Stimulated activated naive B cell treated with anti-CD40 and anti-IgM and Interleukin-4, amounts not matched to agents 10 μg/mL and 1 μg/mL and 100 μg/mL, for 72 hours (primary cell): ENCODE measurements around the gene BPIFA1.
A peak's percentile ranks its signal among the peaks of the same experiment; 100 is the strongest.

Experiments used
- ATAC-seq, 2 donors: fragments of 150-1000 bp; cut with Tn5 transposase; replicated peaks; 2 replicates each; pipeline ENCODE4 v1.10.0; 2021; ENCODE audit warnings: moderate library complexity in 1 of 2
- DNase-seq: peaks from one replicate; pipeline ENCODE4 v3.0.0; 2021
- H3K27ac Mint-ChIP-seq: one replicate; pipeline ENCODE4 v1.8.0; 2022; ENCODE audit warnings: mild to moderate bottlenecking, mixed read lengths
- H3K27me3 Mint-ChIP-seq, 2 donors: one replicate each; pipeline ENCODE4 v1.8.0; 2022; ENCODE audit warnings: mixed read lengths in 2 of 2
- H3K36me3 Mint-ChIP-seq, 2 donors: one replicate each; pipeline ENCODE4 v1.8.0; 2022; ENCODE audit warnings: mixed read lengths in 2 of 2, mild to moderate bottlenecking in 1 of 2
- H3K4me1 Mint-ChIP-seq, 2 donors: one replicate each; pipeline ENCODE4 v1.8.0; 2022; ENCODE audit warnings: mixed read lengths in 2 of 2, mild to moderate bottlenecking in 1 of 2
- H3K4me3 Mint-ChIP-seq, 2 donors: one replicate each; pipeline ENCODE4 v1.8.0; 2022; ENCODE audit warnings: mild to moderate bottlenecking in 2 of 2, mixed read lengths in 2 of 2, moderate library complexity in 1 of 2
- H3K9me3 Mint-ChIP-seq, 2 donors: one replicate each; pipeline ENCODE4 v1.8.0; 2022; ENCODE audit warnings: mixed read lengths in 2 of 2, mild to moderate bottlenecking in 1 of 2

BPIFA1 gene

GRCh38 chr20:33235696-33236095, at the start of gene BPIFA1:
BPIFA1 (plus strand) TSS chr20:33235996; CDS start chr20:33237712, 1,716 bp downstream.
- Mint-ChIP-seq H3K9me3 (no peaks in the 10 kb centered on the region), H3K27ac (no peak within 1 kb of the TSS), H3K4me1 (no peaks in the 10 kb centered on the region), H3K4me3 (no peak within 1 kb of the TSS), H3K27me3 (peaks cover 37 to 47% of the 10 kb centered on the region in 2 donors), H3K36me3 (no peaks in the 10 kb centered on the region)
- ATAC-seq: no peak
- no peak for DNase-seq

- DNase-seq (no peak), ATAC-seq (no peak)
- peaks cover 3 to 6% of the 10 kb centered on the region in 2 donors for H3K36me3 Mint-ChIP-seq
- H3K27me3 Mint-ChIP-seq: peaks cover 13 to 22% of the 10 kb centered on the region in 2 donors
- peaks cover 7 to 8% of the 10 kb centered on the region in 2 donors for H3K9me3 Mint-ChIP-seq
- H3K4me1 Mint-ChIP-seq: peaks cover 0 to 2% of the 10 kb centered on the region in 2 donors
- no peak overlapping the region for H3K4me3 Mint-ChIP-seq
- no peak overlapping the region for H3K27ac Mint-ChIP-seq
Observed at GRCh38 chr20:33187491-33187890, 48.3 kb upstream of the BPIFA1 start.

- H3K27me3 Mint-ChIP-seq: peaks cover 9 to 12% of the 10 kb centered on the region in 2 donors
- H3K9me3 Mint-ChIP-seq: peaks cover under 1 to 2% of the 10 kb centered on the region in 2 donors
- DNase-seq: no peak
- H3K27ac Mint-ChIP-seq: no peak overlapping the region
- no peak for ATAC-seq
- peaks cover under 1 to 2% of the 10 kb centered on the region in 2 donors for H3K36me3 Mint-ChIP-seq
- H3K4me1 Mint-ChIP-seq: peaks cover 0 to under 1% of the 10 kb centered on the region in 2 donors
- no peak overlapping the region for H3K4me3 Mint-ChIP-seq
Observed at GRCh38 chr20:33188421-33188820, 47.4 kb upstream of the BPIFA1 start.

GRCh38 chr20:33191484-33191883, 44.3 kb upstream of the BPIFA1 start:
- Mint-ChIP-seq H3K27ac (no peak overlapping the region), H3K27me3 (peaks cover 11 to 18% of the 10 kb centered on the region in 2 donors), H3K4me3 (no peak overlapping the region), H3K4me1 (no peaks in the 10 kb centered on the region), H3K9me3 (no peaks in the 10 kb centered on the region), H3K36me3 (no peaks in the 10 kb centered on the region)
- DNase-seq: no peak
- no peak for ATAC-seq

GRCh38 chr20:33191955-33192354, 43.8 kb upstream of the BPIFA1 start:
- Mint-ChIP-seq H3K27me3 (peaks cover 11 to 18% of the 10 kb centered on the region in 2 donors), H3K4me3 (no peak overlapping the region), H3K4me1 (no peaks in the 10 kb centered on the region), H3K27ac (no peak overlapping the region), H3K36me3 (no peaks in the 10 kb centered on the region), H3K9me3 (no peaks in the 10 kb centered on the region)
- no peak for ATAC-seq
- DNase-seq: no peak

GRCh38 chr20:33192912-33193501, 42.8 kb upstream of the BPIFA1 start:
- ATAC-seq: no peak
- no peak overlapping the region for H3K4me3 Mint-ChIP-seq
- H3K4me1 Mint-ChIP-seq: no peaks in the 10 kb centered on the region
- H3K36me3 Mint-ChIP-seq: no peaks in the 10 kb centered on the region
- H3K27me3 Mint-ChIP-seq: peaks cover 11 to 18% of the 10 kb centered on the region in 2 donors
- no peaks in the 10 kb centered on the region for H3K9me3 Mint-ChIP-seq
- no peak for DNase-seq
- H3K27ac Mint-ChIP-seq: no peak overlapping the region

GRCh38 chr20:33199026-33199425, 36.8 kb upstream of the BPIFA1 start:
- Mint-ChIP-seq H3K4me3 (no peak overlapping the region), H3K27ac (no peak overlapping the region), H3K36me3 (no peaks in the 10 kb centered on the region), H3K4me1 (no peaks in the 10 kb centered on the region), H3K9me3 (no peaks in the 10 kb centered on the region), H3K27me3 (peaks cover 23 to 24% of the 10 kb centered on the region in 2 donors)
- no peak for ATAC-seq
- DNase-seq: no peak

- Mint-ChIP-seq H3K36me3 (no peaks in the 10 kb centered on the region), H3K9me3 (no peaks in the 10 kb centered on the region), H3K27me3 (peaks cover 25 to 26% of the 10 kb centered on the region in 2 donors)
Observed at GRCh38 chr20:33202451-33202850, 33.3 kb upstream of the BPIFA1 start.

GRCh38 chr20:33203444-33203843, 32.4 kb upstream of the BPIFA1 start:
- H3K36me3 Mint-ChIP-seq: no peaks in the 10 kb centered on the region
- no peaks in the 10 kb centered on the region for H3K4me1 Mint-ChIP-seq
- no peak overlapping the region for H3K27ac Mint-ChIP-seq
- peaks cover 25% of the 10 kb centered on the region in 2 donors for H3K27me3 Mint-ChIP-seq
- ATAC-seq (no peak), DNase-seq (no peak)
- H3K9me3 Mint-ChIP-seq: no peaks in the 10 kb centered on the region
- H3K4me3 Mint-ChIP-seq: no peak overlapping the region

More at GRCh38 chr20:33202451-33202850, 33.3 kb upstream of the BPIFA1 start:
- H3K4me1 Mint-ChIP-seq: no peaks in the 10 kb centered on the region
- no peak overlapping the region for H3K4me3 Mint-ChIP-seq
- DNase-seq: no peak
- H3K27ac Mint-ChIP-seq: no peak overlapping the region
- ATAC-seq: no peak

GRCh38 chr20:33209789-33210188, 26.0 kb upstream of the BPIFA1 start:
- Mint-ChIP-seq H3K4me3 (no peak overlapping the region), H3K27me3 (peaks cover 41 to 51% of the 10 kb centered on the region in 2 donors)

GRCh38 chr20:33210371-33210770, 25.4 kb upstream of the BPIFA1 start:
- H3K4me3 Mint-ChIP-seq: no peak overlapping the region
- no peak overlapping the region for H3K27ac Mint-ChIP-seq
- H3K4me1 Mint-ChIP-seq: no peaks in the 10 kb centered on the region
- H3K9me3 Mint-ChIP-seq: peaks cover 0 to 2% of the 10 kb centered on the region in 2 donors
- DNase-seq (no peak), ATAC-seq (no peak)
- H3K36me3 Mint-ChIP-seq: no peaks in the 10 kb centered on the region
- peaks cover 44 to 52% of the 10 kb centered on the region in 2 donors for H3K27me3 Mint-ChIP-seq

More at GRCh38 chr20:33209789-33210188, 26.0 kb upstream of the BPIFA1 start:
- DNase-seq: no peak
- Mint-ChIP-seq H3K9me3 (peaks cover 0 to 2% of the 10 kb centered on the region in 2 donors), H3K36me3 (no peaks in the 10 kb centered on the region), H3K27ac (no peak overlapping the region), H3K4me1 (no peaks in the 10 kb centered on the region)
- ATAC-seq: no peak

GRCh38 chr20:33211817-33212424, 23.9 kb upstream of the BPIFA1 start:
- no peak for DNase-seq
- Mint-ChIP-seq H3K27ac (no peak overlapping the region), H3K9me3 (peaks cover 0 to 2% of the 10 kb centered on the region in 2 donors), H3K36me3 (no peaks in the 10 kb centered on the region), H3K27me3 (peaks cover 51 to 57% of the 10 kb centered on the region in 2 donors), H3K4me3 (no peak overlapping the region), H3K4me1 (no peaks in the 10 kb centered on the region)
- ATAC-seq: peak; percentile 70 to 78

GRCh38 chr20:33217052-33217451, 18.7 kb upstream of the BPIFA1 start, which contains the start of gene BPIFA3:
BPIFA3 (plus strand) TSS chr20:33217352; CDS start chr20:33217537, 185 bp downstream.
- no peak for ATAC-seq
- Mint-ChIP-seq H3K27me3 (peaks cover 28 to 42% of the 10 kb centered on the region in 2 donors), H3K36me3 (no peaks in the 10 kb centered on the region), H3K9me3 (no peaks in the 10 kb centered on the region), H3K4me1 (no peaks in the 10 kb centered on the region), H3K4me3 (no peak within 1 kb of the TSS), H3K27ac (no peak within 1 kb of the TSS)
- DNase-seq: no peak

- Mint-ChIP-seq H3K9me3 (no peaks in the 10 kb centered on the region), H3K27me3 (peaks cover 29 to 34% of the 10 kb centered on the region in 2 donors), H3K36me3 (no peaks in the 10 kb centered on the region), H3K4me1 (no peaks in the 10 kb centered on the region), H3K4me3 (no peak overlapping the region), H3K27ac (no peak overlapping the region)
- DNase-seq (no peak), ATAC-seq (no peak)
Observed at GRCh38 chr20:33224399-33224798, 11.4 kb upstream of the BPIFA1 start.

- peaks cover 38 to 61% of the 10 kb centered on the region in 2 donors for H3K27me3 Mint-ChIP-seq
- DNase-seq (no peak), ATAC-seq (no peak)
- H3K4me1 Mint-ChIP-seq: no peaks in the 10 kb centered on the region
- H3K36me3 Mint-ChIP-seq: no peaks in the 10 kb centered on the region
- H3K9me3 Mint-ChIP-seq: no peaks in the 10 kb centered on the region
- no peak overlapping the region for H3K27ac Mint-ChIP-seq
- no peak overlapping the region for H3K4me3 Mint-ChIP-seq
Observed at GRCh38 chr20:33229843-33230242, 6.0 kb upstream of the BPIFA1 start.
